Esophagus squamous epithelium (tissue), 5 donors: ENCODE measurements around the gene TRAF3IP1. TPM values are rescaled to one million over a fixed set of nuclear protein-coding genes. Genes with fewer than 3 reads are reported as not detected.
"Not testable (repeated sequence)": the region's sequence is repeated elsewhere in the genome, so short reads cannot be mapped to it uniquely, and the experiment has no call there.

Source experiments
- DNase-seq: peaks from one replicate; lab custom pipeline; 2025; lab: John Stamatoyannopoulos, UW
- H3K27ac ChIP-seq, 4 donors: fragments of 200-600 bp; sonication (generic); one replicate each; pipeline ENCODE4 v1.5.1; 2016 to 2019; ENCODE audit warnings: mild to moderate bottlenecking in 1 of 4
- H3K27me3 ChIP-seq, 4 donors: fragments of 200-600 bp; sonication (generic); 1 replicate in 3 of 4; 2 replicates in 1 of 4; pipeline versions ENCODE4 v1.5.1 to v1.6.0; 2017 to 2021; ENCODE audit warnings: antibody characterized with exemption in 1 of 4
- H3K36me3 ChIP-seq, 3 donors: fragments of 200-600 bp; sonication (generic); one replicate each; pipeline ENCODE4 v1.5.1; 2016 to 2019
- H3K4me1 ChIP-seq, 3 donors: fragments of 200-600 bp; sonication (generic); one replicate each; pipeline ENCODE4 v1.5.1; 2017 to 2019
- H3K4me3 ChIP-seq, 4 donors: fragments of 200-600 bp; sonication (generic); 1 replicate in 3 of 4; 2 replicates in 1 of 4; pipeline ENCODE4 v1.5.1; 2016 to 2019; ENCODE audit warnings: mild to moderate bottlenecking in 2 of 4, moderate library complexity in 1 of 4
- H3K9me3 ChIP-seq, 3 donors: fragments of 200-600 bp; sonication (generic); one replicate each; pipeline ENCODE4 v1.5.1; 2016 to 2019
- POLR2A ChIP-seq, 4 donors: fragments of 450-650 bp; IDR thresholded peaks; one replicate each; pipeline ENCODE4 v1.6.1; 2017; ENCODE audit warnings: antibody characterized with exemption in 4 of 4, mild to moderate bottlenecking in 4 of 4, moderate library complexity in 3 of 4
- WGBS, 2 donors: methylation state at CpG; one replicate each; pipeline ENCODE4 v1.1.5; 2018; 5-methylcytosine and 5-hydroxymethylcytosine counted together
- intact Hi-C: fragments of 100-400 bp; cut with DNase I; formaldehyde crosslinking; loops from one replicate; pipeline ENCODE4 v1.15.0; 2022
- total RNA-seq, 4 donors: library from RNA; depleted of rRNA; stranded (reverse); fragments of >200 nt; gene quantifications; one replicate each; pipeline ENCODE4 v1.1.0, GENCODE V29; 2016
- TF ChIP-seq, protein P1 (sequence below), 6 experiments: fragments of 450-650 bp in 4 of 6; fragments of 200-600 bp in 2 of 6; sonication (generic) in 2 of 6; IDR thresholded peaks; one replicate each; pipeline ENCODE4 v1.5.1; 2016 to 2019; ENCODE audit warnings: antibody characterized with exemption in 6 of 6, mild to moderate bottlenecking in 4 of 6, moderate library complexity in 4 of 6
- donor health status: DM: yes; HTN: yes; CAD: no.

Gene TRAF3IP1
- total RNA-seq, 4 donors from 2014 or later, result 5.4 to 13.5 (median 9.8) TPM

DNA sequence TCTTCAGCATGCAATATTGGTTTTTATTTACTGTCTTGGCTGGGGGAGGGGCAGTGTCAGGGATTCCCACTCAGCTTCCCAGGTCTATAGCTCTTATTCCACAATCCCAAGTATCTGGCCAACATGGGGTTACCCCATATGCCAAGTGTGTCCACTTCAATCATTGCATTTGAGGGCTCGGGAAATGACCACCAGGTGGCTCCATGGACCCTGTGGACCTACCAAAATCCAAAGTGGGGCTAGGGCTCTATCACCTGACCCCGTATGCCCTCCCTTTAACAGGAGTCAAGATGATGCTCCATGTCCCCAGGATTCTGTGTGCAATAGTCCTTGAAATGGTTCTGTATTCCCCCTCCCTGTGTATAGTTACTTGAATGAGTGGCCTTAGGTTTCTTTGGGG lies 12.1 kb upstream of the TRAF3IP1 start:
- TF ChIP-seq, protein P1, sequence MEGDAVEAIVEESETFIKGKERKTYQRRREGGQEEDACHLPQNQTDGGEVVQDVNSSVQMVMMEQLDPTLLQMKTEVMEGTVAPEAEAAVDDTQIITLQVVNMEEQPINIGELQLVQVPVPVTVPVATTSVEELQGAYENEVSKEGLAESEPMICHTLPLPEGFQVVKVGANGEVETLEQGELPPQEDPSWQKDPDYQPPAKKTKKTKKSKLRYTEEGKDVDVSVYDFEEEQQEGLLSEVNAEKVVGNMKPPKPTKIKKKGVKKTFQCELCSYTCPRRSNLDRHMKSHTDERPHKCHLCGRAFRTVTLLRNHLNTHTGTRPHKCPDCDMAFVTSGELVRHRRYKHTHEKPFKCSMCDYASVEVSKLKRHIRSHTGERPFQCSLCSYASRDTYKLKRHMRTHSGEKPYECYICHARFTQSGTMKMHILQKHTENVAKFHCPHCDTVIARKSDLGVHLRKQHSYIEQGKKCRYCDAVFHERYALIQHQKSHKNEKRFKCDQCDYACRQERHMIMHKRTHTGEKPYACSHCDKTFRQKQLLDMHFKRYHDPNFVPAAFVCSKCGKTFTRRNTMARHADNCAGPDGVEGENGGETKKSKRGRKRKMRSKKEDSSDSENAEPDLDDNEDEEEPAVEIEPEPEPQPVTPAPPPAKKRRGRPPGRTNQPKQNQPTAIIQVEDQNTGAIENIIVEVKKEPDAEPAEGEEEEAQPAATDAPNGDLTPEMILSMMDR (IDR thresholded peaks at IDR 0.05), result no peak
- no peak for TF ChIP-seq POLR2A (IDR thresholded peaks at IDR 0.05)

DNA sequence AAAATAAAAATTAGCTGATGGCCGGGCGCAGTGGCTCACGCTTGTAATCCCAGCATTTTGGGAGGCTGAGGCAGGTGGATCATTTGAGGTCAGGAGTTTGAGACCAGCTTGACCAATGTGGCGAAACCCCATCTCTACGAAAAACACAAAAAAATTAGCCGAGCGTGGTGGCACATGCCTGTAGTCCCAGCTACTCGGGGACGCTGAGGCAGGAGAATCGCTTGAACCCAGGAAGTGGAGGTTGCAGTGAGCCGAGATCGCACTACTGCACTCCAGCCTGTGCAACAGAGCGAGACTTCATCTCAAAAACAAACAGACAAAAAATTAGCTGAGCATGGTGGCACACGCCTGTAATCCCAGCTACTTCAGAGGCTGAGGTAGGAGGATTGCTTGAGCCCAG lies 9.6 kb upstream of the TRAF3IP1 start:
- 85 to 87% methylated on average over 13 to 14 of the region's 14 CpGs for WGBS, 2 donors

More for the DNA sequence above, 12.1 kb upstream of the TRAF3IP1 start:
- H3K4me3 ChIP-seq, result no peak overlapping the region
- H3K4me1 ChIP-seq, result no peaks in the 10 kb centered on the region
- intact Hi-C loops, result no loop called here
- WGBS, 2 donors, result 71 to 77% methylated on average over 1 to 2 of the region's 2 CpGs
- no peaks in the 10 kb centered on the region for H3K9me3 ChIP-seq
- H3K36me3 ChIP-seq, result no peaks in the 10 kb centered on the region
- no peak for DNase-seq
- H3K27ac ChIP-seq, result no peak overlapping the region
- no peaks in the 10 kb centered on the region for H3K27me3 ChIP-seq

GRCh38 chr2:238313289-238313990 lies 6.9 kb upstream of the TRAF3IP1 start:
- no peak for DNase-seq
- Histone ChIP-seq H3K4me1 (no peaks in the 10 kb centered on the region), H3K9me3 (no peaks in the 10 kb centered on the region), H3K27me3 (no peaks in the 10 kb centered on the region), H3K27ac (no peak overlapping the region), H3K4me3 (no peak overlapping the region), H3K36me3 (no peaks in the 10 kb centered on the region)
- 83 to 84% methylated on average over 5 to 7 of the region's 8 CpGs for WGBS, 2 donors
- TF ChIP-seq, protein P1 (IDR thresholded peaks at IDR 0.05), result no peak
- no peak for TF ChIP-seq POLR2A (IDR thresholded peaks at IDR 0.05)
- intact Hi-C loops, result no loop called here

More for the DNA sequence above, 9.6 kb upstream of the TRAF3IP1 start:
- H3K27me3 ChIP-seq, H3K4me3 ChIP-seq, intact Hi-C loops, DNase-seq, H3K9me3 ChIP-seq, H3K4me1 ChIP-seq, H3K36me3 ChIP-seq, H3K27ac ChIP-seq: not testable (repeated sequence)

GRCh38 chr2:238313991-238314350 lies 6.3 kb upstream of the TRAF3IP1 start:
- Histone ChIP-seq H3K4me1 (no peaks in the 10 kb centered on the region), H3K4me3 (no peak overlapping the region), H3K27ac (no peak overlapping the region), H3K36me3 (no peaks in the 10 kb centered on the region), H3K27me3 (no peaks in the 10 kb centered on the region), H3K9me3 (no peaks in the 10 kb centered on the region)
- TF ChIP-seq, protein P1 (IDR thresholded peaks at IDR 0.05), result no peak
- no peak for TF ChIP-seq POLR2A (IDR thresholded peaks at IDR 0.05)
- WGBS, 2 donors, result 48 to 55% methylated on average over 2 of the region's 2 CpGs
- DNase-seq, result no peak
- intact Hi-C loops, result no loop called here

DNA sequence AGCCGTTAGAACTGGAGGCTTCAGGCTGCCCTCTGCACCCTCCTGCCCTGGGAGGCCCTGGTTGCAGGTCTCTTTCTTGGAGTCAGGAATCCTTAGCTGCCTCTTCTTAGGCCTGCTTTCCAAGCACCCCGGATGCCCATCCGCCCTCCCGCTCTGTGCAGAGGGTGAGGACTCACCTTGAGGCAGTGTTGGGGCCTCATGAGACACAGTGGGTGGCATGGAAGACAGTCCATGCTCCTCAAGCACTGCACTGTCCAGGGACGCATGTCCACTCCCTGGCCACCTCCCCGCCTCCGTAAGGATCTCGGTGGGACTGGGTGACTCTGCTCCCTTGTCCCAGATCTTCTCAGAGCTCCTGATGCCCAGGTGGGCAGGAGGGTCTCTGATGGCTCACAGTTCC lies 5.7 kb upstream of the TRAF3IP1 start:
- Histone ChIP-seq H3K36me3 (no peaks in the 10 kb centered on the region), H3K4me3 (no peak overlapping the region), H3K27ac (no peak overlapping the region), H3K27me3 (no peaks in the 10 kb centered on the region), H3K4me1 (peaks cover 0 to 4% (median 0%) of the 10 kb centered on the region in 3 donors), H3K9me3 (no peaks in the 10 kb centered on the region)
- no peak for DNase-seq
- TF ChIP-seq, protein P1 (IDR thresholded peaks at IDR 0.05), result no peak
- TF ChIP-seq POLR2A (IDR thresholded peaks at IDR 0.05), result no peak
- WGBS, 2 donors, result 93 to 100% methylated on average over 1 to 4 of the region's 8 CpGs
- intact Hi-C loops, result no loop called here
